ENCODE results near the gene PLA2G2C. TPM values are rescaled to one million over a fixed set of nuclear protein-coding genes. Genes with fewer than 3 reads are reported as not detected.

PLA2G2C gene
- total RNA-seq, 1 experiment from 2014 or later, result not detected

DNA sequence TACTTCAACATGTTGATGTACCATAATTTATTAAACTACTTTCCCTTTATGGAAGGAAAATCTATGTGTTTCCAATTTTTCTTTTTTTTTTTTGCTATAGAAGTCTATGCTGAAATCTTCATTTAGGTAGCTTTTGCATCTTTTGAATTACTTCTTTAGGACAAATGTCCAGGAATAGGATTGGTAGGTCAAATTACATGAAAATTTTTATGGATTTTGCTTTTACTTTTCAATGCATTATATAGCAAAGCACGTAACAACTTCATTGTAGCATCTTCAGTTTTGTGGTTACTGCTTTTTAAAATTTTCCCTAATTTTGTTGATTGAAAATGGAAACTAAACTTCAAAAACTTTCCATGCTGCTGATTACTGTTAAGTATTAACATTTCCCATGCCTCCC lies 12.0 kb upstream of the PLA2G2C start:
- H3K4me1 Mint-ChIP-seq, result peaks cover 28% of the 10 kb centered on the region
- H3K9me3 Mint-ChIP-seq, result no peaks in the 10 kb centered on the region
- peaks cover 3% of the 10 kb centered on the region; the same call in 1 of the 2 replicates for H3K27me3 Mint-ChIP-seq (ENCODE audit: low read depth)
- TF ChIP-seq RORB (CRISPR knock-in tag; IDR thresholded peaks at IDR 0.05) (no peak), FOXK1 (CRISPR knock-in tag; IDR thresholded peaks at IDR 0.05) (no peak), ZNF232 (CRISPR knock-in tag; IDR thresholded peaks at IDR 0.05) (no peak), GABPB1 (CRISPR knock-in tag; IDR thresholded peaks at IDR 0.05) (no peak), ESRRA (CRISPR knock-in tag; IDR thresholded peaks at IDR 0.05; ENCODE audit: borderline replicate concordance) (no peak), CREM (CRISPR knock-in tag; IDR thresholded peaks at IDR 0.05) (no peak), ELF4 (CRISPR knock-in tag; IDR thresholded peaks at IDR 0.05; ENCODE audit: low read depth) (no peak), E2F1 (CRISPR knock-in tag; IDR thresholded peaks at IDR 0.05) (no peak), TP53 (CRISPR knock-in tag; IDR thresholded peaks at IDR 0.05) (no peak)
- H3K36me3 Mint-ChIP-seq, result no peaks in the 10 kb centered on the region
- H3K4me3 Mint-ChIP-seq, result no peak overlapping the region
- DNase-seq (ENCODE audit: low spot score) (no peak), ATAC-seq (no peak)
- ChIA-PET CTCF (no interaction called here), POLR2A (no interaction called here)
- no peak overlapping the region for H3K27ac Mint-ChIP-seq

DNA sequence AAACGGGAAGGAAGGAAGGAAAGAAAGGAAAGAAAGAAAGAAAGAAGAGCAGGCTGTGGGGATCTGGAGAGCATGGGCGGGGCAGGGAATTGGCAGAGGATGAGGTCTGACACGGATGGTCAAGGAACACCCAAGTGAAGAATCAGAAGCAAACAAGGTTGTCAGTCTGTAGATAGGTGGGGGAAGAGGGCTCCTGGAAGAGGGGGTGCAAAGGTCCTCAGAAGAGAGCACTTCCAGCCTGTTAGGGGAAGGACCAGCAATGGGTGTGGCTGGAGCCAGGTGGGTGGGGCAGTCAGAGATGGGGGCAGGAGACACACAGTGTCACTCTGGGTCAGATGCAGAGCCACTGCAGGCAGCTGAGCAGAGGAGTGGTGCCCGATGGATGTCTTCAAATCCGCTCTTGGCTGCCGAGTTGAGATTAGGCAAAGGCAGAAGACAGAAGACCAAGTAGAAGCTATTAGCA lies 11.0 kb upstream of the PLA2G2C start:
- Mint-ChIP-seq H3K4me3 (no peak overlapping the region), H3K27ac (no peak overlapping the region), H3K4me1 (peaks cover 28% of the 10 kb centered on the region), H3K9me3 (no peaks in the 10 kb centered on the region), H3K27me3 (ENCODE audit: low read depth) (peaks cover 11% of the 10 kb centered on the region), H3K36me3 (no peaks in the 10 kb centered on the region)
- ChIA-PET POLR2A (no interaction called here), CTCF (interaction anchor here (0.6 to 1.5 kb wide), 3 partner anchors 15 to 806 kb away, joined by 3 to 15 read pairs (median 4); no protein-coding TSS in a partner anchor)
- ATAC-seq (no peak), DNase-seq (ENCODE audit: low spot score) (no peak)
- TF ChIP-seq, protein P1, sequence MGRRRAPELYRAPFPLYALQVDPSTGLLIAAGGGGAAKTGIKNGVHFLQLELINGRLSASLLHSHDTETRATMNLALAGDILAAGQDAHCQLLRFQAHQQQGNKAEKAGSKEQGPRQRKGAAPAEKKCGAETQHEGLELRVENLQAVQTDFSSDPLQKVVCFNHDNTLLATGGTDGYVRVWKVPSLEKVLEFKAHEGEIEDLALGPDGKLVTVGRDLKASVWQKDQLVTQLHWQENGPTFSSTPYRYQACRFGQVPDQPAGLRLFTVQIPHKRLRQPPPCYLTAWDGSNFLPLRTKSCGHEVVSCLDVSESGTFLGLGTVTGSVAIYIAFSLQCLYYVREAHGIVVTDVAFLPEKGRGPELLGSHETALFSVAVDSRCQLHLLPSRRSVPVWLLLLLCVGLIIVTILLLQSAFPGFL (CRISPR knock-in tag; IDR thresholded peaks at IDR 0.05; ENCODE audit: borderline replicate concordance), result no peak
- TF ChIP-seq HMGA2 (CRISPR knock-in tag; IDR thresholded peaks at IDR 0.05) (no peak), IRF1 (CRISPR knock-in tag; IDR thresholded peaks at IDR 0.05) (no peak), ATF1 (CRISPR knock-in tag; IDR thresholded peaks at IDR 0.05) (no peak), ZNF138 (CRISPR knock-in tag; conservative IDR thresholded peaks at IDR 0.05) (no peak), SOX15 (CRISPR knock-in tag; IDR thresholded peaks at IDR 0.05) (no peak)

DNA sequence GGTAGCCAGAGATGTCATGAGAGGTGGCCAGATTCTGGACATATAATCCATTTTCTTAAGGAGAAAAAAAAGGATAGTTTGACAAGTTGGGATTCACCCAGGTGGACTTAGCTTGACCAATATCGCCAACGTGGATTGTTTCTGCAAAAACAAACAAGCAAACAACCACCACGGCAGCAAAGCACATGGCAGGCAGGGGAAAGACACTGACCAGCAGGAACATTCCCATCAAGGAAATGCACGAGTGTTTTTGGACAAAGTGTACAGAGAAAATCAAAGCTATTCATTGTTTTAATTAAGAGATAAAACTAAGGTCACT lies 9.1 kb upstream of the PLA2G2C start:
- ATAC-seq (no peak), DNase-seq (ENCODE audit: low spot score) (no peak)
- no peak overlapping the region for H3K27ac Mint-ChIP-seq
- no peaks in the 10 kb centered on the region for H3K9me3 Mint-ChIP-seq
- no peaks in the 10 kb centered on the region for H3K36me3 Mint-ChIP-seq
- ChIA-PET POLR2A (no interaction called here), CTCF (interaction anchor here (1.0 to 2.5 kb wide), 7 partner anchors 10 to 235 kb away, joined by 3 to 10 read pairs (median 4); no protein-coding TSS in a partner anchor)
- H3K27me3 Mint-ChIP-seq (ENCODE audit: low read depth), result peaks cover 13% of the 10 kb centered on the region
- peaks cover 24% of the 10 kb centered on the region for H3K4me1 Mint-ChIP-seq
- H3K4me3 Mint-ChIP-seq, result no peak overlapping the region
- TF ChIP-seq ZNF121 (CRISPR knock-in tag; IDR thresholded peaks at IDR 0.05) (no peak), E2F1 (CRISPR knock-in tag; IDR thresholded peaks at IDR 0.05) (no peak), ZNF232 (CRISPR knock-in tag; IDR thresholded peaks at IDR 0.05) (no peak), NR1H2 (CRISPR knock-in tag; IDR thresholded peaks at IDR 0.05) (no peak)
- TF ChIP-seq, protein P2, sequence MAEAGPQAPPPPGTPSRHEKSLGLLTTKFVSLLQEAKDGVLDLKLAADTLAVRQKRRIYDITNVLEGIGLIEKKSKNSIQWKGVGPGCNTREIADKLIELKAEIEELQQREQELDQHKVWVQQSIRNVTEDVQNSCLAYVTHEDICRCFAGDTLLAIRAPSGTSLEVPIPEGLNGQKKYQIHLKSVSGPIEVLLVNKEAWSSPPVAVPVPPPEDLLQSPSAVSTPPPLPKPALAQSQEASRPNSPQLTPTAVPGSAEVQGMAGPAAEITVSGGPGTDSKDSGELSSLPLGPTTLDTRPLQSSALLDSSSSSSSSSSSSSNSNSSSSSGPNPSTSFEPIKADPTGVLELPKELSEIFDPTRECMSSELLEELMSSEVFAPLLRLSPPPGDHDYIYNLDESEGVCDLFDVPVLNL (CRISPR knock-in tag; IDR thresholded peaks at IDR 0.05; ENCODE audit: borderline replicate concordance, low read depth), result no peak
- TF ChIP-seq, protein P3, sequence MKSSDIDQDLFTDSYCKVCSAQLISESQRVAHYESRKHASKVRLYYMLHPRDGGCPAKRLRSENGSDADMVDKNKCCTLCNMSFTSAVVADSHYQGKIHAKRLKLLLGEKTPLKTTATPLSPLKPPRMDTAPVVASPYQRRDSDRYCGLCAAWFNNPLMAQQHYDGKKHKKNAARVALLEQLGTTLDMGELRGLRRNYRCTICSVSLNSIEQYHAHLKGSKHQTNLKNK (CRISPR knock-in tag; IDR thresholded peaks at IDR 0.05), result no peak
- TF ChIP-seq, protein P4, sequence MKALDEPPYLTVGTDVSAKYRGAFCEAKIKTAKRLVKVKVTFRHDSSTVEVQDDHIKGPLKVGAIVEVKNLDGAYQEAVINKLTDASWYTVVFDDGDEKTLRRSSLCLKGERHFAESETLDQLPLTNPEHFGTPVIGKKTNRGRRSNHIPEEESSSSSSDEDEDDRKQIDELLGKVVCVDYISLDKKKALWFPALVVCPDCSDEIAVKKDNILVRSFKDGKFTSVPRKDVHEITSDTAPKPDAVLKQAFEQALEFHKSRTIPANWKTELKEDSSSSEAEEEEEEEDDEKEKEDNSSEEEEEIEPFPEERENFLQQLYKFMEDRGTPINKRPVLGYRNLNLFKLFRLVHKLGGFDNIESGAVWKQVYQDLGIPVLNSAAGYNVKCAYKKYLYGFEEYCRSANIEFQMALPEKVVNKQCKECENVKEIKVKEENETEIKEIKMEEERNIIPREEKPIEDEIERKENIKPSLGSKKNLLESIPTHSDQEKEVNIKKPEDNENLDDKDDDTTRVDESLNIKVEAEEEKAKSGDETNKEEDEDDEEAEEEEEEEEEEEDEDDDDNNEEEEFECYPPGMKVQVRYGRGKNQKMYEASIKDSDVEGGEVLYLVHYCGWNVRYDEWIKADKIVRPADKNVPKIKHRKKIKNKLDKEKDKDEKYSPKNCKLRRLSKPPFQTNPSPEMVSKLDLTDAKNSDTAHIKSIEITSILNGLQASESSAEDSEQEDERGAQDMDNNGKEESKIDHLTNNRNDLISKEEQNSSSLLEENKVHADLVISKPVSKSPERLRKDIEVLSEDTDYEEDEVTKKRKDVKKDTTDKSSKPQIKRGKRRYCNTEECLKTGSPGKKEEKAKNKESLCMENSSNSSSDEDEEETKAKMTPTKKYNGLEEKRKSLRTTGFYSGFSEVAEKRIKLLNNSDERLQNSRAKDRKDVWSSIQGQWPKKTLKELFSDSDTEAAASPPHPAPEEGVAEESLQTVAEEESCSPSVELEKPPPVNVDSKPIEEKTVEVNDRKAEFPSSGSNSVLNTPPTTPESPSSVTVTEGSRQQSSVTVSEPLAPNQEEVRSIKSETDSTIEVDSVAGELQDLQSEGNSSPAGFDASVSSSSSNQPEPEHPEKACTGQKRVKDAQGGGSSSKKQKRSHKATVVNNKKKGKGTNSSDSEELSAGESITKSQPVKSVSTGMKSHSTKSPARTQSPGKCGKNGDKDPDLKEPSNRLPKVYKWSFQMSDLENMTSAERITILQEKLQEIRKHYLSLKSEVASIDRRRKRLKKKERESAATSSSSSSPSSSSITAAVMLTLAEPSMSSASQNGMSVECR (CRISPR knock-in tag; IDR thresholded peaks at IDR 0.05; ENCODE audit: borderline replicate concordance), result no peak

Measured in WTC11 (cell line).